Testis (tissue), 2 donors: Measurements from ENCODE around the gene NKX2-3.

ENCODE experiments used
- CTCF ChIP-seq, 3 experiments: fragments of 450-650 bp in 2 of 3; fragments of 200-600 bp in 1 of 3; sonication (generic) in 1 of 3; IDR thresholded peaks; one replicate each; pipeline ENCODE4 v1.5.1; 2016 to 2019; ENCODE audit warnings: antibody characterized with exemption in 3 of 3, mild to moderate bottlenecking in 2 of 3, moderate library complexity in 1 of 3
- POLR2A ChIP-seq: fragments of 450-650 bp; IDR thresholded peaks from one replicate; pipeline ENCODE4 v1.6.1; 2017; ENCODE audit warnings: antibody characterized with exemption, mild to moderate bottlenecking, moderate library complexity

GRCh38 chr10:99535764-99536337 is 3.1 kb downstream of the NKX2-3 start:
- TF ChIP-seq CTCF (IDR thresholded peaks at IDR 0.05) (no peak), POLR2A (no peak)
